Transverse colon (tissue), 4 donors: ENCODE results near the gene TUBB3.

Experiments used
- CTCF ChIP-seq, 5 experiments: fragments of 200-600 bp in 3 of 5; fragments of 450-650 bp in 2 of 5; sonication (generic) in 3 of 5; IDR thresholded peaks; 1 replicate in 2 of 5; 2 replicates in 3 of 5; pipeline ENCODE4 v1.5.1; 2016 to 2017; ENCODE audit warnings: antibody characterized with exemption in 5 of 5, inconsistent platforms in 3 of 5, mild to moderate bottlenecking in 2 of 5, moderate library complexity in 1 of 5
- EP300 ChIP-seq: sonication (generic); formaldehyde crosslinking; IDR thresholded peaks from one replicate; pipeline ENCODE4 v1.6.1; 2017; ENCODE audit warnings: antibody characterized with exemption, low read depth
- POLR2AphosphoS5 ChIP-seq, 3 donors: sonication (generic); formaldehyde crosslinking; IDR thresholded peaks; one replicate each; pipeline ENCODE4 v1.6.1; 2016; ENCODE audit warnings: antibody characterized with exemption in 3 of 3

GRCh38 chr16:89972244-89973234 is 49.4 kb downstream of the TUBB3 start:
- TF ChIP-seq EP300, result no peak
- TF ChIP-seq CTCF (IDR thresholded peaks at IDR 0.05), result peak in 1 of 5 experiments; percentile 21
- TF ChIP-seq POLR2AphosphoS5 (IDR thresholded peaks at IDR 0.05), result peak; percentile 69 to 92 (median 90)
